H1 (cell line): ENCODE data around the gene CCDC183. TPM values are rescaled to one million over a fixed set of nuclear protein-coding genes. Genes with fewer than 3 reads are reported as not detected.

Experiments
- CTCF ChIA-PET: fragments of 300-600 bp; sonication (Branson Sonifier 250); formaldehyde crosslinking; loops from one replicate; lab custom pipeline; 2021; ENCODE audit not compliant: partially characterized antibody; lab: Charles Lee
- POLR2A ChIA-PET: fragments of 300-600 bp; sonication (Branson Sonifier 250); formaldehyde crosslinking; loops from one replicate; lab custom pipeline; 2021; ENCODE audit warnings: inconsistent platforms; ENCODE audit not compliant: partially characterized antibody; lab: Charles Lee
- DNase-seq, 2 experiments: peaks; one replicate each; pipeline versions ENCODE4 v3.0.0 to v3.0.0-alpha.2; 2010 to 2022; ENCODE audit warnings: low spot score in 2 of 2, low read depth in 1 of 2, mixed read lengths in 1 of 2
- FAIRE-seq: peaks from 2 replicates; lab custom pipeline; 2011; peaks lifted over from hg19 to GRCh38; lab: Jason Lieb, UNC
- H2AFZ ChIP-seq: 2 replicates; pipeline ENCODE4 v1.8.1; 2012; ENCODE audit warnings: low read length, inconsistent platforms
- H2AK5ac ChIP-seq: 2 replicates; pipeline ENCODE4 v1.6.1; 2013; ENCODE audit warnings: low read depth, low read length
- H2BK120ac ChIP-seq: replicated peaks from 2 replicates; pipeline ENCODE3; 2013; ENCODE audit warnings: low read depth, low read length, inconsistent platforms
- H2BK12ac ChIP-seq: 2 replicates; pipeline ENCODE4 v1.6.1; 2013; ENCODE audit warnings: low read depth, low read length
- H2BK15ac ChIP-seq: 2 replicates; pipeline ENCODE4 v1.6.1; 2013; ENCODE audit warnings: low read length
- H2BK20ac ChIP-seq: 2 replicates; pipeline ENCODE4 v1.6.1; 2013; ENCODE audit warnings: low read length
- H2BK5ac ChIP-seq: 2 replicates; pipeline ENCODE4 v1.6.1; 2013; ENCODE audit warnings: low read depth, low read length
- H3K14ac ChIP-seq: 2 replicates; pipeline ENCODE4 v1.6.1; 2013; ENCODE audit warnings: inconsistent platforms; ENCODE audit not compliant: insufficient read length
- H3K18ac ChIP-seq: 2 replicates; pipeline ENCODE4 v1.6.1; 2013; ENCODE audit warnings: low read length; ENCODE audit errors: extremely low read depth
- H3K23ac ChIP-seq: 2 replicates; pipeline ENCODE4 v1.6.1; 2013; ENCODE audit warnings: inconsistent platforms; ENCODE audit not compliant: insufficient read length
- H3K23me2 ChIP-seq: 2 replicates; pipeline ENCODE4 v1.6.1; 2013; ENCODE audit warnings: low read depth, low read length
- H3K27ac ChIP-seq: 2 replicates; pipeline ENCODE4 v1.6.1; 2011; ENCODE audit warnings: low read depth, low read length, inconsistent platforms
- H3K27me3 ChIP-seq, 4 experiments: replicated peaks in 1 of 4; 1 replicate in 1 of 4; 2 replicates in 3 of 4; pipeline versions ENCODE4 v1.6.1 to v1.8.1; 2011 to 2013; ENCODE audit warnings: low read length in 3 of 4, mild to moderate bottlenecking in 3 of 4, inconsistent platforms in 2 of 4, mixed read lengths in 2 of 4, moderate library complexity in 1 of 4; ENCODE audit not compliant: control insufficient read depth in 3 of 4, insufficient read depth in 3 of 4; ENCODE audit errors: extremely low read depth in 1 of 4
- H3K36me3 ChIP-seq, 4 experiments: 2 replicates each; pipeline versions ENCODE4 v1.6.1 to v1.8.1; 2011 to 2013; ENCODE audit warnings: mild to moderate bottlenecking in 4 of 4, low read length in 3 of 4, moderate library complexity in 2 of 4, control low read depth in 1 of 4, inconsistent platforms in 1 of 4; ENCODE audit not compliant: insufficient read depth in 4 of 4, control insufficient read depth in 2 of 4
- H3K4ac ChIP-seq: replicated peaks from 2 replicates; pipeline ENCODE3; 2013; ENCODE audit warnings: low read length, low read depth, mixed read lengths, inconsistent platforms; ENCODE audit not compliant: insufficient read length
- H3K4me1 ChIP-seq, 4 experiments: replicated peaks in 1 of 4; 1 replicate in 1 of 4; 2 replicates in 3 of 4; pipeline versions ENCODE4 v1.6.1 to v1.8.1; 2011 to 2013; ENCODE audit warnings: low read length in 3 of 4, inconsistent platforms in 2 of 4, mixed read lengths in 1 of 4; ENCODE audit not compliant: insufficient read depth in 4 of 4, control insufficient read depth in 3 of 4
- H3K4me2 ChIP-seq, 2 experiments: 2 replicates each; pipeline versions ENCODE4 v1.6.1 to v1.8.1; 2011 to 2013; ENCODE audit warnings: low read depth in 2 of 2, low read length in 2 of 2, control low read depth in 1 of 2, inconsistent platforms in 1 of 2, mild to moderate bottlenecking in 1 of 2; ENCODE audit not compliant: insufficient read depth in 1 of 2
- H3K4me3 ChIP-seq, 4 experiments: fragments of 200-600, 300-600 bp in 1 of 4; sonication (generic), shearing (Covaris generic), sonication (Bioruptor Twin) in 1 of 4; 2 replicates each; pipeline versions ENCODE4 v1.5.1 to v1.8.1; 2011 to 2016; ENCODE audit warnings: low read length in 4 of 4, low read depth in 3 of 4, control low read depth in 2 of 4, inconsistent platforms in 2 of 4, mild to moderate bottlenecking in 2 of 4, mixed read lengths in 1 of 4, moderate library complexity in 1 of 4; ENCODE audit not compliant: insufficient read depth in 2 of 4; ENCODE audit errors: extremely low read depth in 1 of 4
- H3K56ac ChIP-seq: replicated peaks from 2 replicates; pipeline ENCODE3; 2013; ENCODE audit warnings: low read depth, mild to moderate bottlenecking, mixed read lengths, low read length, inconsistent platforms; ENCODE audit not compliant: insufficient read length
- H3K79me1 ChIP-seq: 2 replicates; pipeline ENCODE4 v1.6.1; 2013; ENCODE audit warnings: low read depth, low read length, control low read depth
- H3K79me2 ChIP-seq, 2 experiments: 2 replicates each; pipeline versions ENCODE4 v1.6.1 to v1.8.1; 2012 to 2013; ENCODE audit warnings: low read length in 2 of 2, mild to moderate bottlenecking in 2 of 2, inconsistent platforms in 1 of 2; ENCODE audit not compliant: insufficient read depth in 2 of 2, control insufficient read depth in 1 of 2
- H3K9ac ChIP-seq, 4 experiments: replicated peaks in 1 of 4; 1 replicate in 1 of 4; 2 replicates in 3 of 4; pipeline versions ENCODE4 v1.6.1 to v1.8.1; 2011 to 2013; ENCODE audit warnings: low read depth in 3 of 4, low read length in 3 of 4, control low read depth in 2 of 4, mild to moderate bottlenecking in 2 of 4, moderate library complexity in 2 of 4, inconsistent platforms in 1 of 4; ENCODE audit errors: extremely low read depth in 1 of 4
- H3K9me3 ChIP-seq, 2 experiments: 2 replicates each; pipeline versions ENCODE4 v1.6.1 to v1.8.1; 2012 to 2013; ENCODE audit warnings: mild to moderate bottlenecking in 2 of 2, moderate library complexity in 2 of 2, control low read depth in 1 of 2, inconsistent platforms in 1 of 2, low read depth in 1 of 2, low read length in 1 of 2, mixed read lengths in 1 of 2; ENCODE audit not compliant: insufficient read depth in 2 of 2
- H4K20me1 ChIP-seq, 2 experiments: replicated peaks in 1 of 2; 2 replicates each; pipeline versions ENCODE3 to v1.8.1; 2011 to 2013; ENCODE audit warnings: inconsistent platforms in 2 of 2, low read length in 2 of 2, mild to moderate bottlenecking in 1 of 2; ENCODE audit not compliant: insufficient read depth in 2 of 2, control insufficient read depth in 1 of 2
- H4K5ac ChIP-seq: 2 replicates; pipeline ENCODE4 v1.6.1; 2013; ENCODE audit warnings: low read length, low read depth, mixed read lengths, inconsistent platforms; ENCODE audit not compliant: insufficient read length
- H4K8ac ChIP-seq: 2 replicates; pipeline ENCODE4 v1.8.0; 2013; ENCODE audit warnings: mild to moderate bottlenecking, moderate library complexity, low read length, inconsistent platforms; ENCODE audit not compliant: insufficient read depth; ENCODE audit errors: extremely low read depth
- H4K91ac ChIP-seq: replicated peaks from 2 replicates; pipeline ENCODE3; 2013; ENCODE audit warnings: low read length, mixed read lengths, inconsistent platforms; ENCODE audit not compliant: insufficient read length
- CBX5 ChIP-seq: fragments of 300-800, 300-1000 bp; sonication (generic); IDR thresholded peaks from 2 replicates; pipeline ENCODE4 v1.7.1; 2016; ENCODE audit warnings: antibody characterized with exemption, low read length, low read depth
- CHD1 ChIP-seq: IDR thresholded peaks from 2 replicates; pipeline ENCODE4 v1.6.1; 2012; ENCODE audit warnings: low read depth, low read length, improper control_type of control experiment
- EP300 ChIP-seq, 2 experiments: IDR thresholded peaks; 1 replicate in 1 of 2; 2 replicates in 1 of 2; pipeline ENCODE4 v1.6.1; 2011 to 2012; ENCODE audit warnings: low read depth in 2 of 2, low read length in 2 of 2, mild to moderate bottlenecking in 2 of 2, borderline replicate concordance in 1 of 2, inconsistent platforms in 1 of 2, moderate library complexity in 1 of 2
- JUN ChIP-seq: IDR thresholded peaks from 2 replicates; pipeline ENCODE4 v1.6.1; 2011; ENCODE audit warnings: low read depth, mild to moderate bottlenecking, improper control_type of control experiment, low read length
- RBBP5 ChIP-seq: IDR thresholded peaks from 2 replicates; pipeline ENCODE4 v1.7.1; 2012; ENCODE audit warnings: low read depth, mild to moderate bottlenecking, inconsistent platforms, low read length, moderate library complexity, borderline replicate concordance
- SP4 ChIP-seq: IDR thresholded peaks from 2 replicates; pipeline ENCODE4 v1.6.1; 2012; ENCODE audit warnings: low read length, inconsistent platforms
- TBP ChIP-seq: IDR thresholded peaks from 2 replicates; pipeline ENCODE4 v1.6.1; 2011; ENCODE audit warnings: low read depth, low read length, improper control_type of control experiment
- TEAD4 ChIP-seq: IDR thresholded peaks from 2 replicates; pipeline ENCODE4 v1.6.1; 2012; ENCODE audit warnings: low read depth, low read length, inconsistent platforms, mixed read lengths
- YY1 ChIP-seq: IDR thresholded peaks from 2 replicates; pipeline ENCODE4 v1.6.1; 2011; ENCODE audit warnings: low read depth, mild to moderate bottlenecking, low read length
- WGBS, 2 experiments: shearing (Covaris generic) in 1 of 2; methylation state at CpG; one replicate each; pipeline versions ENCODE4 v1.1.6 to v1.1.7; 2013 to 2015; ENCODE audit warnings: low lambda C conversion rate in 2 of 2, mixed read lengths in 2 of 2, inconsistent platforms in 1 of 2, low coverage in 1 of 2, missing lambda C conversion rate in 1 of 2; ENCODE audit not compliant: insufficient replicate concordance in 2 of 2, insufficient coverage in 1 of 2, insufficient read length in 1 of 2; ENCODE audit errors: extremely low coverage in 1 of 2, missing lambda C conversion rate in 1 of 2; 5-methylcytosine and 5-hydroxymethylcytosine counted together
- polyA plus RNA-seq, 7 experiments: library from polyadenylated mRNA; depleted of rRNA in 3 of 7; stranded (reverse) in 5 of 7; unstranded in 2 of 7; fragments of >200 nt in 5 of 7; fragments of 200-250 nt in 2 of 7; gene quantifications; 1 replicate in 5 of 7; 2 replicates in 1 of 7; 4 replicates in 1 of 7; pipeline versions ENCODE4 v1.2.1 to v1.2.3, GENCODE V29; 2011 to 2013; ENCODE audit warnings: missing spikeins in 2 of 7, mixed read lengths in 2 of 7
- total RNA-seq: library from RNA; stranded (reverse); fragmentation: NEBNext Ultra II Directional; extraction: Animal tissue kit (Norgen Biotek cat#: 25700); gene quantifications from 2 replicates; pipeline ENCODE4 v1.2.1, GENCODE V29; 2021

The CCDC183 gene
- total and polyA plus RNA-seq, 2 of the 8 experiments (the other 6 are each of a cell fraction or from before 2014, with no cell fraction given) = 0.51 to 1.6 TPM

GRCh38 chr9:136793086-136793946 lies 2.8 kb upstream of the CCDC183 start:
- no peaks in the 10 kb centered on the region for H3K79me2 ChIP-seq
- no peak overlapping the region for H2BK120ac ChIP-seq
- no peak overlapping the region for H4K91ac ChIP-seq
- H2AK5ac ChIP-seq = no peak overlapping the region
- H2BK20ac ChIP-seq = no peak overlapping the region
- H3K23ac ChIP-seq = no peak overlapping the region
- no peaks in the 10 kb centered on the region for H3K9me3 ChIP-seq
- no peak overlapping the region for H3K18ac ChIP-seq
- POLR2A ChIA-PET = interaction anchor here (1.0 to 1.6 kb wide), 6 partner anchors 14 to 66 kb away, joined by 3 to 4 read pairs (median 3); partner anchors contain the start of gene RABL6
- H2BK12ac ChIP-seq = no peak overlapping the region
- no peak for FAIRE-seq
- no peak overlapping the region for H2BK5ac ChIP-seq
- H3K79me1 ChIP-seq = no peaks in the 10 kb centered on the region; the same call in 1 of the 2 replicates
- H3K23me2 ChIP-seq = no peaks in the 10 kb centered on the region; the same call in 1 of the 2 replicates
- DNase-seq = no peak
- no peak overlapping the region for H3K4me3 ChIP-seq
- WGBS, 2 experiments = 85% methylated on average over 17 of the region's 17 CpGs; no CpG with 5 or more reads in 1 of the 2 experiments
- CTCF ChIA-PET = interaction anchor here (0.6 to 2.4 kb wide), 17 partner anchors 12 to 742 kb away, joined by 3 to 16 read pairs (median 4); partner anchors contain the start of genes ABCA2 and LCN8
- H2AFZ ChIP-seq = no peak overlapping the region
- H4K8ac ChIP-seq = 0 out of 2 replicates have a peak overlapping the region, but pooled peaks have one; percentile 11
- no peak overlapping the region for H3K4me2 ChIP-seq
- no peak overlapping the region for H3K4ac ChIP-seq
- H3K27ac ChIP-seq = no peak overlapping the region
- peaks cover 0 to 8% of the 10 kb centered on the region in 2 experiments for H4K20me1 ChIP-seq
- H3K36me3 ChIP-seq = no peaks in the 10 kb centered on the region
- no peak overlapping the region for H4K5ac ChIP-seq
- peaks cover 0 to 11% (median 6%) of the 10 kb centered on the region in 4 experiments; a peak in 5 of 7 replicates for H3K4me1 ChIP-seq
- H2BK15ac ChIP-seq = no peak overlapping the region
- H3K14ac ChIP-seq = no peak overlapping the region
- no peak overlapping the region for H3K56ac ChIP-seq
- no peak overlapping the region; a peak in 2 of 7 replicates for H3K9ac ChIP-seq
- 0 out of 7 replicates have a peak, but pooled peaks cover 0 to under 1% (median 0%) of the 10 kb centered on the region in 4 experiments for H3K27me3 ChIP-seq
- TF ChIP-seq JUN = no peak
- no peak for TF ChIP-seq TBP
- TF ChIP-seq EP300 (IDR thresholded peaks at IDR 0.05; ENCODE audit: borderline replicate concordance in 1 of 2, low read depth in 2 of 2, low read length in 2 of 2) = no peak
- no peak for TF ChIP-seq SP4
- TF ChIP-seq RBBP5 = no peak
- TF ChIP-seq YY1 = no peak
- no peak for TF ChIP-seq CHD1
- TF ChIP-seq CBX5 = no peak
- no peak for TF ChIP-seq TEAD4
